H1 (cell line): Measurements from ENCODE around the gene MADD. TPM values are rescaled to one million over a fixed set of nuclear protein-coding genes. Genes with fewer than 3 reads are reported as not detected.

Source experiments
- EP300 ChIP-seq, 2 experiments: IDR thresholded peaks; 1 replicate in 1 of 2; 2 replicates in 1 of 2; pipeline ENCODE4 v1.6.1; 2011 to 2012; ENCODE audit warnings: low read depth in 2 of 2, low read length in 2 of 2, mild to moderate bottlenecking in 2 of 2, borderline replicate concordance in 1 of 2, inconsistent platforms in 1 of 2, moderate library complexity in 1 of 2
- GTF2F1 ChIP-seq: IDR thresholded peaks from 2 replicates; pipeline ENCODE4 v1.6.1; 2012; ENCODE audit warnings: low read depth, low read length, improper control_type of control experiment, borderline replicate concordance
- SIN3A ChIP-seq, 2 experiments: IDR thresholded peaks in 1 of 2; conservative IDR thresholded peaks in 1 of 2; 2 replicates each; pipeline ENCODE4 v1.6.1; 2011 to 2012; ENCODE audit warnings: low read length in 2 of 2, improper control_type of control experiment in 1 of 2, low read depth in 1 of 2, mild to moderate bottlenecking in 1 of 2
- SP4 ChIP-seq: IDR thresholded peaks from 2 replicates; pipeline ENCODE4 v1.6.1; 2012; ENCODE audit warnings: low read length, inconsistent platforms
- polyA plus RNA-seq, 7 experiments: library from polyadenylated mRNA; depleted of rRNA in 3 of 7; stranded (reverse) in 5 of 7; unstranded in 2 of 7; fragments of >200 nt in 5 of 7; fragments of 200-250 nt in 2 of 7; gene quantifications; 1 replicate in 5 of 7; 2 replicates in 1 of 7; 4 replicates in 1 of 7; pipeline versions ENCODE4 v1.2.1 to v1.2.3, GENCODE V29; 2011 to 2013; ENCODE audit warnings: missing spikeins in 2 of 7, mixed read lengths in 2 of 7
- total RNA-seq: library from RNA; stranded (reverse); fragmentation: NEBNext Ultra II Directional; extraction: Animal tissue kit (Norgen Biotek cat#: 25700); gene quantifications from 2 replicates; pipeline ENCODE4 v1.2.1, GENCODE V29; 2021

The MADD gene
- total and polyA plus RNA-seq, 2 of the 8 experiments (the other 6 are each of a cell fraction or from before 2014, with no cell fraction given) = 32.5 to 45.4 TPM

DNA sequence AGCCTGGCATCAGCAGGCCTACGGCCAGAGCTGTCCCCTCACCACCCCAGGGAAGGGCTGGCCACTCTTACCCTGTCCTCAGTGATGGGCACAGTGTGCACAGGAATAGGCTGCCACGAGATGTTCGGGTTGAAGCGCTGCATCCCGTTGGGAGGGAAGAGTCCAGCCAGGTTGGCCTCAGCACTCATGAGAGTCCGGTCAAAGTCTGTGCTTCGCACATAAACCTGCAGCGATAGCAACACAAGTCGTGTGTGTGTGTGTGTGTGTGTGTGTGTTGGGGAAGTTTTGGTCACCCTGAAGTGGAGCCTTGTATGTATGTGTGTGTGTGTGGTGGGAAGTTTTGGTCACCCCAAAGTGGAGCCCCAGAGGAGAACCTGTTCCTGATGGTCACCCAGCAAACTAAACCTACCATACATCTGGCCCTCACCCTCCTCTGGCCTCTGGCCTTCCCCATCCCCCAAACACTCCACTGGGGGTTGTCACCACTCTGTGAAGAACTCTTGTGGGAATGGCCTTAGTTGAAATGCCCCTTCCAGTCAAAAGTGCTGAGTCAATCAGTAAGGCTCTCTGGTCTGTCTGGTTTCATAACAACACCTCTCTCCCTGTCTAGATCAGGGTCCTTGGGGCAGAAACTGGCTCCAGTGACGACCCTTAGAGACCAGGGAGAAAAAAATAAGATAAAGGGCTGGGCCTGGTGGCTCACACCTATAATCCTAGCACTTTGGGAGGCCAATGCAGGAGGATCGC is 24.1 kb upstream of the MADD start (continued):
- no peak for TF ChIP-seq EP300 (IDR thresholded peaks at IDR 0.05; ENCODE audit: borderline replicate concordance in 1 of 2, low read depth in 2 of 2, low read length in 2 of 2)
- no peak for TF ChIP-seq SP4
- TF ChIP-seq SIN3A (conservative IDR thresholded peaks at IDR 0.05 in 1 of 2, IDR thresholded peaks at IDR 0.05 in 1 of 2; ENCODE audit: low read depth in 1 of 2, low read length in 2 of 2) = no peak
- TF ChIP-seq GTF2F1 = no peak
